ENCODE measurements around the gene DOK4.

DNA sequence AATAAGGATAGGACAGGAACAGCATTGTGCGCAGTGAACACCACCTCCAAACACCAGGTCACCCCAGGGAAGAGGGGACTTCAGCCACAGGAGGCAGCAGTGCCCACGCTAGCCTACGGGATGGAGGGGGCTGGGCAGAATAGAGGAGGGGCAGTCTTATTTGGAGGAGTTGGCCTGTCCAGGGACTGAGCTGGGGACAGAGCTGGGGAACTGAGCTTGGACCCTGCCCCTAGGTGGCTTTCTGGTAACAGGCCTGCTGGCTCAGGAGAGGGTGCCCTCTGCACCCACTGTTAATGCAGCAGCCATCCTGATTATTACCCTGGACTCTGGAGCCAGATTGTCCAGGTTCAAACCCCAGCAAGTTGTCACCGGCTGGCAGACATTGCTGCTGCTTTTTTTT lies 40.7 kb upstream of the DOK4 start:
- TF ChIP-seq, protein P1, sequence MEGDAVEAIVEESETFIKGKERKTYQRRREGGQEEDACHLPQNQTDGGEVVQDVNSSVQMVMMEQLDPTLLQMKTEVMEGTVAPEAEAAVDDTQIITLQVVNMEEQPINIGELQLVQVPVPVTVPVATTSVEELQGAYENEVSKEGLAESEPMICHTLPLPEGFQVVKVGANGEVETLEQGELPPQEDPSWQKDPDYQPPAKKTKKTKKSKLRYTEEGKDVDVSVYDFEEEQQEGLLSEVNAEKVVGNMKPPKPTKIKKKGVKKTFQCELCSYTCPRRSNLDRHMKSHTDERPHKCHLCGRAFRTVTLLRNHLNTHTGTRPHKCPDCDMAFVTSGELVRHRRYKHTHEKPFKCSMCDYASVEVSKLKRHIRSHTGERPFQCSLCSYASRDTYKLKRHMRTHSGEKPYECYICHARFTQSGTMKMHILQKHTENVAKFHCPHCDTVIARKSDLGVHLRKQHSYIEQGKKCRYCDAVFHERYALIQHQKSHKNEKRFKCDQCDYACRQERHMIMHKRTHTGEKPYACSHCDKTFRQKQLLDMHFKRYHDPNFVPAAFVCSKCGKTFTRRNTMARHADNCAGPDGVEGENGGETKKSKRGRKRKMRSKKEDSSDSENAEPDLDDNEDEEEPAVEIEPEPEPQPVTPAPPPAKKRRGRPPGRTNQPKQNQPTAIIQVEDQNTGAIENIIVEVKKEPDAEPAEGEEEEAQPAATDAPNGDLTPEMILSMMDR (IDR thresholded peaks at IDR 0.05) = no peak
- no peak for TF ChIP-seq EZH2 (IDR thresholded peaks at IDR 0.05; ENCODE audit: borderline replicate concordance, insufficient read depth, low read depth, low read length, poor library complexity, severe bottlenecking)
